HG03432 (cell line): ENCODE measurements around the gene RPH3AL.

ENCODE experiments used
- ATAC-seq: cut with Tn5 transposase; IDR thresholded peaks from one replicate; pipeline ENCODE4 v1.9.1; 2021; ENCODE audit warnings: mild to moderate bottlenecking, moderate library complexity; ENCODE audit not compliant: unreplicated experiment

RPH3AL gene

GRCh38 chr17:303168-303567 lies 49.4 kb downstream of the RPH3AL start:
- no peak for ATAC-seq

- ATAC-seq: no peak
Measured at GRCh38 chr17:302300-302698, 50.3 kb downstream of the RPH3AL start.

GRCh38 chr17:301681-302299 lies 50.8 kb downstream of the RPH3AL start:
- ATAC-seq: no peak

GRCh38 chr17:300881-301280 lies 51.7 kb downstream of the RPH3AL start:
- ATAC-seq: no peak

- no peak for ATAC-seq
Measured at GRCh38 chr17:299546-299945, 53.1 kb downstream of the RPH3AL start.

GRCh38 chr17:298791-299450 lies 53.7 kb downstream of the RPH3AL start:
- ATAC-seq: no peak

- ATAC-seq: no peak
Measured at GRCh38 chr17:297758-298157, 54.8 kb downstream of the RPH3AL start.

GRCh38 chr17:296906-297690 lies 55.5 kb downstream of the RPH3AL start:
- no peak for ATAC-seq

- ATAC-seq: no peak
Measured at GRCh38 chr17:296379-296778, 56.2 kb downstream of the RPH3AL start.

- no peak for ATAC-seq
Measured at GRCh38 chr17:292531-293382, 59.9 kb downstream of the RPH3AL start.

GRCh38 chr17:292016-292415 lies 60.6 kb downstream of the RPH3AL start:
- ATAC-seq: no peak

GRCh38 chr17:291587-291986 lies 61.0 kb downstream of the RPH3AL start:
- ATAC-seq: no peak

- no peak for ATAC-seq
Measured at GRCh38 chr17:290626-291025, 62.0 kb downstream of the RPH3AL start.

- ATAC-seq: no peak
Measured at GRCh38 chr17:290121-290521, 62.5 kb downstream of the RPH3AL start.

GRCh38 chr17:289409-289808 lies 63.2 kb downstream of the RPH3AL start:
- ATAC-seq: no peak

- ATAC-seq: no peak
Measured at GRCh38 chr17:288802-289356, 63.7 kb downstream of the RPH3AL start.

GRCh38 chr17:286571-286970 lies 66.0 kb downstream of the RPH3AL start:
- ATAC-seq: no peak

GRCh38 chr17:285751-286422 lies 66.7 kb downstream of the RPH3AL start:
- ATAC-seq: no peak

GRCh38 chr17:284676-285355 lies 67.8 kb downstream of the RPH3AL start:
- ATAC-seq: no peak
